ENCODE results near the gene SLC27A5.
A peak's percentile ranks its signal among the peaks of the same experiment; 100 is the strongest.

Gene SLC27A5

DNA sequence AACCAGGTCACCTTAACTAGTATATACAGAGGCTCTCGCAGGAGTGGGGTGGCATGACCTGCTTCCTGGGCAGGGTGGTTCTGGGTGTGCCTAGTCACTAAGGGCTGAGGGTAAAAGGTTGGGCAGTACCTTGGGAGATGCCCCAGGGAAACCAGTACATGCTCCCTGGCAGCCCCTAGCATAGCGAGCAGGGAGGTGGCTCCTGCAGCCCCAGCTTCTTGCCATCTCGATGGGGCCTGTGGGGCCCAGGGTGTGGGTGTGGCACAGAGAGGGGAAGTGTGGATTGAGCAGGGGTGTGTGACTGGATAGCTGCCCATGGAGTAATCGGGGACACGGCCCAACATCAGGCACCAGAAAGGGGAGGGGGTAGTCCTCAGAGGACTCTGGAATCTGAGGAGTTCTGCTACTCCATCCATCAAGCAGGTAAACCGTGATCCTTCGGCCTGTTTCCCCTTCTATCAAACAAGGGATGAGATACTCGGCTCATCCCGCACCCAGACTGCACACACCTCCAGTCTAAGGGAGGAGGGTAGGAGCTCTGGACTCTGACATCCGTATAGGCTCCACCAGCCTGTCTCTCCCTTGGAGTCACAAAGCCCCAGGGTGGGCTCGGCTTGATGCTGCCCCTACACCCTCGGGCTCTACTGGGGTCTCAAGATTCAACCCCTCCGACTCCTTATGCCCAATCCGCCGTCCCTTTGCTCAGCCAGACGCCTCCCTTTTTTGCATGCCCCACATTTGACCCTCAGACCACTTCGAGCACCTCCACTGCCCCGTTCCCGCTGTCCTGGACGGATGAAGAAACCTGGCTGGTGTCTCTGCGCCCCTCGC is 6.7 kb upstream of the SLC27A5 start:
- peaks cover 30% of the 10 kb centered on the region for H3K79me1 ChIP-seq (replicated peaks; ENCODE audit: low read length, poor library complexity, severe bottlenecking)
- H3K9me3 ChIP-seq (ENCODE audit: control insufficient read depth, low read length): no peaks in the 10 kb centered on the region
- H3K4me2 ChIP-seq (ENCODE audit: low read length, poor library complexity, severe bottlenecking): peak overlapping the region; percentile 80
- no peaks in the 10 kb centered on the region for H3K27me3 ChIP-seq (ENCODE audit: control insufficient read depth in 1 of 2, insufficient read depth in 1 of 2, low read length in 2 of 2)
- peak overlapping the region in 1 of 2 experiments; percentile 57 for H3K23ac ChIP-seq (ENCODE audit: low read length in 2 of 2)
- WGBS: 19% methylated on average over 17 of the region's 22 CpGs
- H3K14ac ChIP-seq (ENCODE audit: low read length in 2 of 2): peak overlapping the region in 1 of 2 experiments; percentile 71
- H3K4me1 ChIP-seq (ENCODE audit: control insufficient read depth, insufficient read depth, low read depth, low read length): peaks cover 29% of the 10 kb centered on the region
- H2BK12ac ChIP-seq (ENCODE audit: low read length in 2 of 2): peak overlapping the region in 1 of 2 experiments; percentile 25
- peak overlapping the region; percentile 84 to 92 for H3K4ac ChIP-seq (ENCODE audit: low read depth in 1 of 2, low read length in 2 of 2)
- H3K36me3 ChIP-seq (ENCODE audit: control insufficient read depth in 1 of 2, insufficient read depth in 2 of 2, low read depth in 1 of 2, low read length in 2 of 2): peaks cover 22 to 35% of the 10 kb centered on the region in 2 experiments
- peak overlapping the region; percentile 84 for H3K27ac ChIP-seq (ENCODE audit: low read length, poor library complexity, severe bottlenecking)
- no peak overlapping the region for H4K91ac ChIP-seq (ENCODE audit: low read length)
- DNase-seq: no peak
- no peak overlapping the region for H2BK15ac ChIP-seq (ENCODE audit: low read depth, poor library complexity, severe bottlenecking)
- no peak overlapping the region for H4K8ac ChIP-seq (ENCODE audit: low read length)
- no peak overlapping the region for H2BK120ac ChIP-seq (ENCODE audit: low read depth, low read length)
- H3K18ac ChIP-seq (ENCODE audit: low read depth in 1 of 2, low read length in 2 of 2): peak overlapping the region; percentile 56 to 98
- peak overlapping the region; percentile 78 to 95 for H3K4me3 ChIP-seq (ENCODE audit: insufficient read depth in 1 of 2, low read depth in 1 of 2, low read length in 2 of 2)
- H2AFZ ChIP-seq (ENCODE audit: low read depth, low read length): no peak overlapping the region
- peak overlapping the region; percentile 16 for H2AK5ac ChIP-seq (ENCODE audit: low read length, severe bottlenecking)
- peak overlapping the region; percentile 98 for H3K9ac ChIP-seq (ENCODE audit: low read length)
- H2BK5ac ChIP-seq (ENCODE audit: low read depth, low read length, poor library complexity, severe bottlenecking): no peak overlapping the region

DNA sequence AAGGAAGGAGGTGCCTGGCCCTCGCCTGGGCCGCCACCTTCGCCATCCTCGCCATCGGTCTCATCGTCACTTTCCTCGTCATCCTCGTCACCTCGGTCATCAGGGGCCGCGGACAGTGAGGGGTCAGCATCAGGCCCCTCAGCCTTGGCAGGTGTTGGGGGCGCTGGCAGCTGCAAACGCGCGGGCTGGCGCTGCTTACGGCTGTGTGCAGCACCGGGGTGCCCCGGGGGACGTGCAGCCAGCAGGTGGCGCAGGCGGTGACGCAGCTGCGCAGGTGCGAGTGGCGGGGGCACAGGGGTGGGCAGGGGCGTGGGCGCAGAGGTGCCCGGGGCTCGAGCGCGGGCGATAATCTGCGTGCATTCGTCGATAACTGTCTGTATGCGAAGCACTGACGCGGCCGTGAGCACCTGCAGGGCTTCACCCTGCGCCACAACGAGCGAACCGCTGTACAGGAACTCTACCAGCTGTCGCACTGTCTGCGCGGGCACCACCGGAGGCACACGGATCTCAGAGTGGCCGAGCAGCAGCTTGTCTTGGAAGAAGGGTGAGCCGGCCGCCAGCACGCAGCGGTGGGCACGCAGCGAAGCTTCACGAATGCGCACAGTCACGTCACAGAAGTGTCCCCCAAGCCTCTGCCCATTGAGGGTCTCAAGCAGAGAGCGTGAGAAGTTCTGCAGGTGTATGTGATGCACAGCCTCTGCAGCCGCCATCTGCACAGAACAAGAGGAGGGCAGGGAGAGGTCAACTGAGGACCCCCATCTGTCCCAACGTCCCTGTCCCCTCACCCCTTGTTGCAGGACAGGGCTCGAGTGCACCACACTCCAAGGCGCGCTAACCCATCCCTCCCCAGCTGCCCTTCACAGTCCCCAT is 5.4 kb upstream of the SLC27A5 start:
- H3K4me2 ChIP-seq (ENCODE audit: low read length, poor library complexity, severe bottlenecking): no peak overlapping the region
- no peak overlapping the region for H3K27ac ChIP-seq (ENCODE audit: low read length, poor library complexity, severe bottlenecking)
- DNase-seq: no peak
- peak overlapping the region in 1 of 2 experiments; percentile 13 for H3K4me3 ChIP-seq (ENCODE audit: insufficient read depth in 1 of 2, low read depth in 1 of 2, low read length in 2 of 2)
- no peaks in the 10 kb centered on the region for H3K9me3 ChIP-seq (ENCODE audit: control insufficient read depth, low read length)
- peaks cover 22 to 48% of the 10 kb centered on the region in 2 experiments for H3K36me3 ChIP-seq (ENCODE audit: control insufficient read depth in 1 of 2, insufficient read depth in 2 of 2, low read depth in 1 of 2, low read length in 2 of 2)
- no peak overlapping the region for H3K23ac ChIP-seq (ENCODE audit: low read length in 2 of 2)
- H3K79me1 ChIP-seq (replicated peaks; ENCODE audit: low read length, poor library complexity, severe bottlenecking): peaks cover 38% of the 10 kb centered on the region
- peak overlapping the region; percentile 52 for H4K91ac ChIP-seq (ENCODE audit: low read length)
- no peak overlapping the region for H2BK15ac ChIP-seq (ENCODE audit: low read depth, poor library complexity, severe bottlenecking)
- no peak overlapping the region for H2BK5ac ChIP-seq (ENCODE audit: low read depth, low read length, poor library complexity, severe bottlenecking)
- no peak overlapping the region for H4K8ac ChIP-seq (ENCODE audit: low read length)
- no peak overlapping the region for H3K18ac ChIP-seq (ENCODE audit: low read depth in 1 of 2, low read length in 2 of 2)
- H2AFZ ChIP-seq (ENCODE audit: low read depth, low read length): no peak overlapping the region
- H2BK12ac ChIP-seq (ENCODE audit: low read length in 2 of 2): no peak overlapping the region
- H3K27me3 ChIP-seq (ENCODE audit: control insufficient read depth in 1 of 2, insufficient read depth in 1 of 2, low read length in 2 of 2): no peaks in the 10 kb centered on the region
- H2AK5ac ChIP-seq (ENCODE audit: low read length, severe bottlenecking): no peak overlapping the region
- H3K9ac ChIP-seq (ENCODE audit: low read length): peak overlapping the region; percentile 98
- H3K4me1 ChIP-seq (ENCODE audit: control insufficient read depth, insufficient read depth, low read depth, low read length): peaks cover 29% of the 10 kb centered on the region
- WGBS: 97% methylated on average over 62 of the region's 65 CpGs
- no peak overlapping the region for H2BK120ac ChIP-seq (ENCODE audit: low read depth, low read length)
- H3K4ac ChIP-seq (ENCODE audit: low read depth in 1 of 2, low read length in 2 of 2): no peak overlapping the region
- H3K14ac ChIP-seq (ENCODE audit: low read length in 2 of 2): no peak overlapping the region

DNA sequence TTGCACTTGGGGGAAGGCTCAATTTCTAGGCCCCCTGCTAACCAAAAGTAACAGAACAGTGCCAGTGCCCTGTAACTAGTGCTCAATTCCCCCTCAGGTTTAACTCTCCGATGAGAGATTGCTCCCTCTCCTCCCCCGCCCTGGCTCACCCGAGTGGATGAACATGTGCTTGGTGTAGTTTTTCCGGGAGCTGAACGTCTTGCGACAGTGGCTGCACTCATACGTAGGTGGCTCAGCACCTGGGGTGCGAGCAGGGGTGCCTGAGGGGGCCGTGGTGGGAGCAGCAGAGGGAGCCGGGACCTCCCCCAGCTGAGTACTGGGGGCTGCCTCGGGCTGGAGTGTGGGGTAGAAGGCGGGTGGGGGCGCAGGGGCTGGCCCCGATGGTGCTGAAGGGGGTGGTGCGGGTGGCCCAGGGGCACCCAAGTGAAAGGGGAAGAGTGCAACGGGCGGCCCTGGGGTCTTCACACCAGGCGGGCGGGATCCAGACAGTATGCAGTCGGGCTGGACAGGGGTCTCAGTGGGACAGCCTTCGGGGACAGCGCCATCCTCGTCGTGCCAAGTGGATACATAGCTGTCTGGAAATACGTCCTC is 4.5 kb upstream of the SLC27A5 start:
- WGBS: 96% methylated on average over 25 of the region's 25 CpGs
- Histone ChIP-seq H3K18ac (ENCODE audit: low read depth in 1 of 2, low read length in 2 of 2) (no peak overlapping the region), H3K9me3 (ENCODE audit: control insufficient read depth, low read length) (no peaks in the 10 kb centered on the region), H3K9ac (ENCODE audit: low read length) (peak overlapping the region; percentile 87), H3K4me1 (ENCODE audit: control insufficient read depth, insufficient read depth, low read depth, low read length) (peaks cover 29% of the 10 kb centered on the region), H3K79me1 (replicated peaks; ENCODE audit: low read length, poor library complexity, severe bottlenecking) (peaks cover 39% of the 10 kb centered on the region), H2BK5ac (ENCODE audit: low read depth, low read length, poor library complexity, severe bottlenecking) (no peak overlapping the region), H3K14ac (ENCODE audit: low read length in 2 of 2) (no peak overlapping the region), H2BK12ac (ENCODE audit: low read length in 2 of 2) (no peak overlapping the region), H3K4me3 (ENCODE audit: insufficient read depth in 1 of 2, low read depth in 1 of 2, low read length in 2 of 2) (no peak overlapping the region), H3K4me2 (ENCODE audit: low read length, poor library complexity, severe bottlenecking) (no peak overlapping the region), H3K4ac (ENCODE audit: low read depth in 1 of 2, low read length in 2 of 2) (no peak overlapping the region), H2BK15ac (ENCODE audit: low read depth, poor library complexity, severe bottlenecking) (no peak overlapping the region), H2AK5ac (ENCODE audit: low read length, severe bottlenecking) (no peak overlapping the region), H3K27ac (ENCODE audit: low read length, poor library complexity, severe bottlenecking) (no peak overlapping the region), H4K91ac (ENCODE audit: low read length) (peak overlapping the region; percentile 52), H3K23ac (ENCODE audit: low read length in 2 of 2) (no peak overlapping the region), H3K36me3 (ENCODE audit: control insufficient read depth in 1 of 2, insufficient read depth in 2 of 2, low read depth in 1 of 2, low read length in 2 of 2) (peaks cover 22 to 56% of the 10 kb centered on the region in 2 experiments), H2BK120ac (ENCODE audit: low read depth, low read length) (no peak overlapping the region), H3K27me3 (ENCODE audit: control insufficient read depth in 1 of 2, insufficient read depth in 1 of 2, low read length in 2 of 2) (no peaks in the 10 kb centered on the region), H4K8ac (ENCODE audit: low read length) (no peak overlapping the region), H2AFZ (ENCODE audit: low read depth, low read length) (no peak overlapping the region)
- DNase-seq: no peak
